RWPE2 (cell line): ENCODE results near the gene EDN2.

ENCODE experiments used
- ATAC-seq: fragments of 200-7000 bp; cut with Tn5 transposase; 3 replicates; pipeline ENCODE4 v1.9.1; 2021; ENCODE audit warnings: low read depth
- DNase-seq: peaks from one replicate; pipeline ENCODE4 v3.0.0-alpha.2; 2020; ENCODE audit warnings: low spot score
- H3K27ac ChIP-seq: fragments of 450-650 bp; 2 replicates; pipeline ENCODE4 v1.5.1; 2017; ENCODE audit warnings: mild to moderate bottlenecking; ENCODE audit not compliant: poor library complexity, severe bottlenecking
- H3K27me3 ChIP-seq: fragments of 250-450 bp; sonication (Bioruptor Pico); 2 replicates; pipeline ENCODE4 v1.5.1; 2021; ENCODE audit warnings: mild to moderate bottlenecking, moderate library complexity; ENCODE audit not compliant: insufficient read depth, poor library complexity, severe bottlenecking
- H3K36me3 ChIP-seq: fragments of 250-450 bp; sonication (Bioruptor Pico); 2 replicates; pipeline ENCODE4 v1.5.1; 2020; ENCODE audit warnings: low read depth, mild to moderate bottlenecking, moderate library complexity
- H3K4me1 ChIP-seq: fragments of 250-450 bp; sonication (Bioruptor Pico); 2 replicates; pipeline ENCODE4 v1.5.1; 2021; ENCODE audit warnings: mild to moderate bottlenecking, moderate library complexity; ENCODE audit not compliant: insufficient read depth, poor library complexity, severe bottlenecking
- H3K4me3 ChIP-seq: fragments of 250-450 bp; sonication (Bioruptor Pico); 2 replicates; pipeline ENCODE4 v1.5.1; 2021; ENCODE audit warnings: mild to moderate bottlenecking, moderate library complexity; ENCODE audit not compliant: severe bottlenecking
- H3K9me3 ChIP-seq: fragments of 250-450 bp; sonication (Bioruptor Pico); 2 replicates; pipeline ENCODE4 v1.5.1; 2021; ENCODE audit warnings: mild to moderate bottlenecking, moderate library complexity; ENCODE audit not compliant: severe bottlenecking
- TF ChIP-seq, protein P1 (sequence below): fragments of 450-650 bp; IDR thresholded peaks from one replicate; pipeline ENCODE4 v1.5.1; 2017; ENCODE audit warnings: mild to moderate bottlenecking, moderate library complexity; ENCODE audit not compliant: poor library complexity, severe bottlenecking

The EDN2 gene

DNA sequence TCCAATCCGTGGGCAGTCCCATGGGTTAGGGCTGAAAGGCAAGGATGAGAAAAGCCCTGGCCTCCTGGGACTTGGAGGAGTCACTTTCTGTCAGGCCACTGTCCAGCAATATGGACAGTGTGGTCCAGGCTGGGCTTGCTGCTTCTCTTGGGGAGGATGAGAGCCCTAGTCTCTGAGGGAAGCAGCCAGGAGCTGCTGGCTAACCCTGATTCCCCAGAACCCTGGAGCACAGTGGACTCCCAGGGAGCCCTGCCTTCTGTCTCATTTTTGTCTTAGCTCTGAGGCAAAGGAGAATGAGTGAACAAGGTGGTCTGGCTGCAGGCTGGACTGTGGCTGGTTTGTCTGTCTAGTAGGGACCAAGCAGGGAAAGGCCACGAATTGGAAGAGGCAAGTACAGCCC lies 23.8 kb upstream of the EDN2 start:
- ATAC-seq: no peak
- peaks cover 5% of the 10 kb centered on the region for H3K4me1 ChIP-seq
- H3K4me3 ChIP-seq: no peak overlapping the region
- no peak for DNase-seq
- no peaks in the 10 kb centered on the region for H3K9me3 ChIP-seq
- H3K27me3 ChIP-seq: no peaks in the 10 kb centered on the region
- H3K36me3 ChIP-seq: no peaks in the 10 kb centered on the region
- H3K27ac ChIP-seq: no peak overlapping the region
- TF ChIP-seq, protein P1, sequence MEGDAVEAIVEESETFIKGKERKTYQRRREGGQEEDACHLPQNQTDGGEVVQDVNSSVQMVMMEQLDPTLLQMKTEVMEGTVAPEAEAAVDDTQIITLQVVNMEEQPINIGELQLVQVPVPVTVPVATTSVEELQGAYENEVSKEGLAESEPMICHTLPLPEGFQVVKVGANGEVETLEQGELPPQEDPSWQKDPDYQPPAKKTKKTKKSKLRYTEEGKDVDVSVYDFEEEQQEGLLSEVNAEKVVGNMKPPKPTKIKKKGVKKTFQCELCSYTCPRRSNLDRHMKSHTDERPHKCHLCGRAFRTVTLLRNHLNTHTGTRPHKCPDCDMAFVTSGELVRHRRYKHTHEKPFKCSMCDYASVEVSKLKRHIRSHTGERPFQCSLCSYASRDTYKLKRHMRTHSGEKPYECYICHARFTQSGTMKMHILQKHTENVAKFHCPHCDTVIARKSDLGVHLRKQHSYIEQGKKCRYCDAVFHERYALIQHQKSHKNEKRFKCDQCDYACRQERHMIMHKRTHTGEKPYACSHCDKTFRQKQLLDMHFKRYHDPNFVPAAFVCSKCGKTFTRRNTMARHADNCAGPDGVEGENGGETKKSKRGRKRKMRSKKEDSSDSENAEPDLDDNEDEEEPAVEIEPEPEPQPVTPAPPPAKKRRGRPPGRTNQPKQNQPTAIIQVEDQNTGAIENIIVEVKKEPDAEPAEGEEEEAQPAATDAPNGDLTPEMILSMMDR: no peak

DNA sequence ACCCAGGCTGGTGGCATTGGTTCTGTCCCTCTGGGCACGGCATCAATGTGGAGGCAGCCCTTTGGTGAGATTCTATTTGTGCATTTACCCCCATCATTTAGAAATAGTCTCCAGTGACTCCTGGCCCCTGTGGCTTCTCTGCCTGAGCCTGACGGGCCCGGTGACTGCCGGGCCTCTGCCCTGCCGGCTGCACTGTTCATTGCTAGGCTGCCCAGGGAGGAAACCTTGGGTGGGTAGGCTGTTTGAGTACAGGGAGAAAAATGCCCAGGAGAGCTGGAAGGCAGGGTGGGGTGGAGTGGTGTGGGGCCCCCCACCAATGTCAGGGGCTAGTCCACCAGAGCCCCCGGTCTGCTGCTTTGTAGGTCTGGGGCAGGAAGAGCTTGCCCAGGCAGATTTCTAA lies 23.4 kb upstream of the EDN2 start:
- Histone ChIP-seq H3K27me3 (no peaks in the 10 kb centered on the region), H3K4me1 (peaks cover 5% of the 10 kb centered on the region), H3K4me3 (no peak overlapping the region), H3K27ac (no peak overlapping the region), H3K9me3 (no peaks in the 10 kb centered on the region), H3K36me3 (no peaks in the 10 kb centered on the region)
- no peak for DNase-seq
- no peak for ATAC-seq
- TF ChIP-seq, protein P1: no peak

DNA sequence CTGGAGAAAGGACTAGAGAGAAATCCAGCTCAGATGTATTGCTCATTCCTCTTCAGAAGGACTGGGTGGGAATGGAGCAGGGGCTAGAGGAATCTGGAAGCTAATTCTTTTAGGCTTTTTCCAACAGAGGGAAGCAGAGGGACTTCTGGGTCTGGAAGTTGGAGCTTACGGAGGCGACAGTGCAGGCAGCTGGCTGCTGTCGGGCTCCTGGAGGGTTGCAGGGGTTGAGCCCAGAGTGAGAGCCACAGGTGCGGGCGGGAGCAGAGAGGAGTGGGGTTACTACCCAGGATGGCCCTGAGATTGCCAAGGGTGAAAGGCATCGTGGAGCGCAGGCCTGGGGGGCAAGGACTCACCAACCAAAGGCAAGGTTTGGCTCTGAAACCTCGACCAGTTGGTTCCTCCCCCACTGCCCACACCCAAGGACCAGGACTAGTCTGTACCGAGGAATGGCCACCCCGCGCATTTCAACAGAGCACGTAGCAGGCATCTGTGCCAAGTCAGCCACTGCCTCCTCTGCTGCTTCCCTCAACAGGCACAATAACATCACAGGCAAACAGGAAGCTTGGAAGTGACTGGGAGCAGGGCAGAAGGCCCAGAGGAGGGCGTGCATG lies 22.7 kb upstream of the EDN2 start:
- DNase-seq (no peak), ATAC-seq (no peak)
- Histone ChIP-seq H3K9me3 (no peaks in the 10 kb centered on the region), H3K4me1 (peaks cover 7% of the 10 kb centered on the region), H3K27me3 (no peaks in the 10 kb centered on the region), H3K36me3 (no peaks in the 10 kb centered on the region), H3K27ac (no peak overlapping the region), H3K4me3 (no peak overlapping the region)
- TF ChIP-seq, protein P1: no peak

DNA sequence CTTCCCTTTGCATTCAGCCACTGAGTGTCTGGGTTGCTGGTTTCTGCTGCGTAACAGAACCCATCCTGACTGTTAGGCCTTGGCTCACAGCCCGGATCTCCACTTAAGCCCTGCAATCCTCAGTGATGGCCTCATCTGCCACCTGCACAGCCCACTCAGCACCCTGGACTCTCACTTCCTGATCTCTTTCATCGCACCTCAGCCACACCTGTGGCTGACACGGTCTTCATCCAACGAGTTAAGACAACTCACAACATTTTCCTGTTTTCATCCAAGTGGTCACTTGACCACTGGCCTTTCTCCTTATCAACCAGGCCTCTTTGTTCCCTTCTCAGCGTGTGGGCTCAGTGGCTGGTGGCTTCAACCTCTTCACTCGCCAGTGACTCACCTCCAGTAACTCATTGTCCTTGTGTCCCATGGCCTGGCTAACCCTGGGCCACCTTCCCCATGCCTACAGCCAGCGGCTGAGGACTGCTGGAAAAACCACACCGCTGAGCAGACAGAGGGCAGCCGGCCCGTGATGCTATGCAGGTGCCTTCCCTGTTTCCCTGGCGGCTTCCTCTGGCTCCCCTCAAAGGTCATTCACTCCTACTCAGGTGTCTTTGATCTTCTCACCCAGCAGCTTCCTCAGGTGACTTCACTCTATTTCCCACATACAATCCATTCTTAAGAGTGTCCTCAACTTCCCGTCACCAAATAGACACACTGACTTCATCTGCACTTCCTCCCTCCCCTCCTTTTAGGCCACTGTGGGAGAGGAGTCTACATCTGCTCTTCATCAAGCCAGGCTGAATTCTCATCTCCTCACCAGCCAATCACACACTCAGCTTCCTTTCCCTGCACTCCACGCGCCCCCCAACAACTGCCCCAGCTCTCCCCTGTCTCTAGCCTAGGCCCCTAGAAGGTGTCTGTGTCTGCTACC lies 19.9 kb upstream of the EDN2 start:
- peak; percentile 26 for ATAC-seq
- Histone ChIP-seq H3K4me3 (no peak overlapping the region), H3K27ac (peak overlapping the region; percentile 41), H3K9me3 (no peaks in the 10 kb centered on the region), H3K27me3 (no peaks in the 10 kb centered on the region), H3K4me1 (peaks cover 31% of the 10 kb centered on the region), H3K36me3 (no peaks in the 10 kb centered on the region)
- TF ChIP-seq, protein P1: no peak
- no peak for DNase-seq
